ENCODE results near the gene IL10RA. TPM values are rescaled to one million over a fixed set of nuclear protein-coding genes. Genes with fewer than 3 reads are reported as not detected.

The IL10RA gene
- total and polyA plus RNA-seq, 9 of the 15 experiments (the other 6 are each of a cell fraction or from before 2014, with no cell fraction given): 0.17 to 17.3 (median 2.9) TPM

DNA sequence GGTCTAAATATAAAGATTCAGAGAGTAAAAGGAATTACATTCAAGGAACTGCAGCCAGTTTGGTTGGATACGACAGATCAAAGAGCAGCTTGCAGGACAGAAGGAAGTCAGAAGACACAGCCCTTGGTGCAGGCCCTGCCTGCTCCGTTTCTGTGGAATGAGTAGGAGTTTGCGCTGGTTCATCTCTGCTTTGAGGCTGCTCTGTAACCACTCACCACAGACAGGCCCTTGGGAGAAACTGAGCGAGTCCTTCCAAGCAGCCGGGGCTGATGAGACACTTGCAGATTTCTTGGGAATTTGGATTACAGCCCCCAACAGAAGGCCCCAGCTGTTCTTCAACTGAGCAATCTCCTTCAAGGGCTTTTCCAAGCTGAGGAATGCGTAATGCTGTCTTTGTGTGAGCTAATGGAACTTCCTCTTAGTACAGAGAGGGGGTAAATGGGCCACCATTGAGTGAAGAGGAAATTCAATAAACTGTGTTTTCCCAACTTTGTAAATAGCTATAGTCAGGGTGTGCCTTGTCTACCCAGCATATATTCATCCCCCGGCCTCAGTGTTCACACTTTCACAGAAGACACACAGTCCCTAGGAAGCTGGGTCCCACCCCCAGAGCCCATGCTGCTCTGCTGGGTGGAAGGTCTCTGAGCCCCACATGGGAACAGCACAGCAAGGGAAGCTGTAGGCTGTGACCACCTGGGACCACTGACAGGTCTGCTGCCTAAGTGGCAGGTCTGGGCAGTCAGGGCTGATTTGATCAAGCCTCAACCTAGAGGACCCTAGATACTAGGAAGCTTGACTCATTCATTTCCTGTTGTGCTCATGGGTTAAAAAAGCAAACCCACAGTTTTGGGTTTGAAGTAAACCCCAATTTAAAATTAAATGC is 16.6 kb downstream of the IL10RA start (continued):
- TF ChIP-seq, protein P1, sequence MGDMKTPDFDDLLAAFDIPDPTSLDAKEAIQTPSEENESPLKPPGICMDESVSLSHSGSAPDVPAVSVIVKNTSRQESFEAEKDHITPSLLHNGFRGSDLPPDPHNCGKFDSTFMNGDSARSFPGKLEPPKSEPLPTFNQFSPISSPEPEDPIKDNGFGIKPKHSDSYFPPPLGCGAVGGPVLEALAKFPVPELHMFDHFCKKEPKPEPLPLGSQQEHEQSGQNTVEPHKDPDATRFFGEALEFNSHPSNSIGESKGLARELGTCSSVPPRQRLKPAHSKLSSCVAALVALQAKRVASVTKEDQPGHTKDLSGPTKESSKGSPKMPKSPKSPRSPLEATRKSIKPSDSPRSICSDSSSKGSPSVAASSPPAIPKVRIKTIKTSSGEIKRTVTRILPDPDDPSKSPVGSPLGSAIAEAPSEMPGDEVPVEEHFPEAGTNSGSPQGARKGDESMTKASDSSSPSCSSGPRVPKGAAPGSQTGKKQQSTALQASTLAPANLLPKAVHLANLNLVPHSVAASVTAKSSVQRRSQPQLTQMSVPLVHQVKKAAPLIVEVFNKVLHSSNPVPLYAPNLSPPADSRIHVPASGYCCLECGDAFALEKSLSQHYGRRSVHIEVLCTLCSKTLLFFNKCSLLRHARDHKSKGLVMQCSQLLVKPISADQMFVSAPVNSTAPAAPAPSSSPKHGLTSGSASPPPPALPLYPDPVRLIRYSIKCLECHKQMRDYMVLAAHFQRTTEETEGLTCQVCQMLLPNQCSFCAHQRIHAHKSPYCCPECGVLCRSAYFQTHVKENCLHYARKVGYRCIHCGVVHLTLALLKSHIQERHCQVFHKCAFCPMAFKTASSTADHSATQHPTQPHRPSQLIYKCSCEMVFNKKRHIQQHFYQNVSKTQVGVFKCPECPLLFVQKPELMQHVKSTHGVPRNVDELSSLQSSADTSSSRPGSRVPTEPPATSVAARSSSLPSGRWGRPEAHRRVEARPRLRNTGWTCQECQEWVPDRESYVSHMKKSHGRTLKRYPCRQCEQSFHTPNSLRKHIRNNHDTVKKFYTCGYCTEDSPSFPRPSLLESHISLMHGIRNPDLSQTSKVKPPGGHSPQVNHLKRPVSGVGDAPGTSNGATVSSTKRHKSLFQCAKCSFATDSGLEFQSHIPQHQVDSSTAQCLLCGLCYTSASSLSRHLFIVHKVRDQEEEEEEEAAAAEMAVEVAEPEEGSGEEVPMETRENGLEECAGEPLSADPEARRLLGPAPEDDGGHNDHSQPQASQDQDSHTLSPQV (IDR thresholded peaks at IDR 0.05): peak; percentile 71
- TF ChIP-seq POLR2H (tag; IDR thresholded peaks at IDR 0.05; ENCODE audit: low read depth) (0 out of 2 replicates have a peak, but pooled peaks have one; percentile 1), SMAD1 (IDR thresholded peaks at IDR 0.05; ENCODE audit: low read depth, low read length, partially characterized antibody) (no peak), CEBPG (CRISPR knock-in tag; IDR thresholded peaks at IDR 0.05) (no peak), CEBPG (tag; conservative IDR thresholded peaks at IDR 0.05 in 1 of 2, IDR thresholded peaks at IDR 0.05 in 1 of 2) (0 out of 4 replicates have a peak, but pooled peaks of 1 of the 2 experiments have one; percentile 5), GATAD2A (IDR thresholded peaks at IDR 0.05) (peak; percentile 8; the same call in 1 of the 2 replicates), HLTF (IDR thresholded peaks at IDR 0.05) (0 out of 2 replicates have a peak, but pooled peaks have one; percentile 12)
- TF ChIP-seq, protein P2, sequence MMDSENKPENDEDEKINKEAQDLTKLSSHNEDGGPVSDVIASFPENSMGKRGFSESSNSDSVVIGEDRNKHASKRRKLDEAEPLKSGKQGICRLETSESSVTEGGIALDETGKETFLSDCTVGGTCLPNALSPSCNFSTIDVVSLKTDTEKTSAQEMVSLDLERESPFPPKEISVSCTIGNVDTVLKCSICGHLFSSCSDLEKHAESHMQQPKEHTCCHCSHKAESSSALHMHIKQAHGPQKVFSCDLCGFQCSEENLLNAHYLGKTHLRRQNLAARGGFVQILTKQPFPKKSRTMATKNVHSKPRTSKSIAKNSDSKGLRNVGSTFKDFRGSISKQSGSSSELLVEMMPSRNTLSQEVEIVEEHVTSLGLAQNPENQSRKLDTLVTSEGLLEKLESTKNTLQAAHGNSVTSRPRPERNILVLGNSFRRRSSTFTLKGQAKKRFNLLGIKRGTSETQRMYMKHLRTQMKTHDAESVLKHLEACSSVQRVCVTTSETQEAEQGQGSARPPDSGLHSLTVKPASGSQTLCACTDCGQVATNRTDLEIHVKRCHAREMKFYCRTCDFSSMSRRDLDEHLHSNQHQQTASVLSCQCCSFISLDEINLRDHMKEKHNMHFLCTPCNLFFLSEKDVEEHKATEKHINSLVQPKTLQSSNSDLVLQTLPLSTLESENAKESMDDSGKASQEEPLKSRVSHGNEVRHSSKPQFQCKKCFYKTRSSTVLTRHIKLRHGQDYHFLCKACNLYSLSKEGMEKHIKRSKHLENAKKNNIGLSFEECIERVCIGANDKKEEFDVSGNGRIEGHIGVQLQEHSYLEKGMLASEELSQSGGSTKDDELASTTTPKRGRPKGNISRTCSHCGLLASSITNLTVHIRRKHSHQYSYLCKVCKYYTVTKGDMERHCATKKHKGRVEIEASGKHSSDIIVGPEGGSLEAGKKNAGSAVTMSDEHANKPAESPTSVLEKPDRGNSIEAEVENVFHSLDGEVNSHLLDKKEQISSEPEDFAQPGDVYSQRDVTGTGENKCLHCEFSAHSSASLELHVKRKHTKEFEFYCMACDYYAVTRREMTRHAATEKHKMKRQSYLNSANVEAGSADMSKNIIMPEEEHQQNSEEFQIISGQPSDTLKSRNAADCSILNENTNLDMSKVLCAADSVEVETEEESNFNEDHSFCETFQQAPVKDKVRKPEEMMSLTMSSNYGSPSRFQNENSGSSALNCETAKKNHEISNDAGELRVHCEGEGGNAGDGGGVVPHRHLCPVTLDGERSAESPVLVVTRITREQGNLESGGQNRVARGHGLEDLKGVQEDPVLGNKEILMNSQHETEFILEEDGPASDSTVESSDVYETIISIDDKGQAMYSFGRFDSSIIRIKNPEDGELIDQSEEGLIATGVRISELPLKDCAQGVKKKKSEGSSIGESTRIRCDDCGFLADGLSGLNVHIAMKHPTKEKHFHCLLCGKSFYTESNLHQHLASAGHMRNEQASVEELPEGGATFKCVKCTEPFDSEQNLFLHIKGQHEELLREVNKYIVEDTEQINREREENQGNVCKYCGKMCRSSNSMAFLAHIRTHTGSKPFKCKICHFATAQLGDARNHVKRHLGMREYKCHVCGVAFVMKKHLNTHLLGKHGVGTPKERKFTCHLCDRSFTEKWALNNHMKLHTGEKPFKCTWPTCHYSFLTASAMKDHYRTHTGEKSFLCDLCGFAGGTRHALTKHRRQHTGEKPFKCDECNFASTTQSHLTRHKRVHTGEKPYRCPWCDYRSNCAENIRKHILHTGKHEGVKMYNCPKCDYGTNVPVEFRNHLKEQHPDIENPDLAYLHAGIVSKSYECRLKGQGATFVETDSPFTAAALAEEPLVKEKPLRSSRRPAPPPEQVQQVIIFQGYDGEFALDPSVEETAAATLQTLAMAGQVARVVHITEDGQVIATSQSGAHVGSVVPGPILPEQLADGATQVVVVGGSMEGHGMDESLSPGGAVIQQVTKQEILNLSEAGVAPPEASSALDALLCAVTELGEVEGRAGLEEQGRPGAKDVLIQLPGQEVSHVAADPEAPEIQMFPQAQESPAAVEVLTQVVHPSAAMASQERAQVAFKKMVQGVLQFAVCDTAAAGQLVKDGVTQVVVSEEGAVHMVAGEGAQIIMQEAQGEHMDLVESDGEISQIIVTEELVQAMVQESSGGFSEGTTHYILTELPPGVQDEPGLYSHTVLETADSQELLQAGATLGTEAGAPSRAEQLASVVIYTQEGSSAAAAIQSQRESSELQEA (IDR thresholded peaks at IDR 0.05; ENCODE audit: low read depth): no peak
- TF ChIP-seq, protein P3, sequence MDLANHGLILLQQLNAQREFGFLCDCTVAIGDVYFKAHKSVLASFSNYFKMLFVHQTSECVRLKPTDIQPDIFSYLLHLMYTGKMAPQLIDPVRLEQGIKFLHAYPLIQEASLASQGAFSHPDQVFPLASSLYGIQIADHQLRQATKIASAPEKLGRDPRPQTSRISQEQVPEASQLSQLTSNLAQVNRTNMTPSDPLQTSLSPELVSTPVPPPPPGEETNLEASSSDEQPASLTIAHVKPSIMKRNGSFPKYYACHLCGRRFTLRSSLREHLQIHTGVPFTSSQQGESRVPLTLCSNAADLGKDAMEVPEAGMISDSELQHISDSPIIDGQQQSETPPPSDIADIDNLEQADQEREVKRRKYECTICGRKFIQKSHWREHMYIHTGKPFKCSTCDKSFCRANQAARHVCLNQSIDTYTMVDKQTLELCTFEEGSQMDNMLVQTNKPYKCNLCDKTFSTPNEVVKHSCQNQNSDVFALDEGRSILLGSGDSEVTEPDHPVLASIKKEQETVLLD (IDR thresholded peaks at IDR 0.05): no peak
- TF ChIP-seq, protein P4, sequence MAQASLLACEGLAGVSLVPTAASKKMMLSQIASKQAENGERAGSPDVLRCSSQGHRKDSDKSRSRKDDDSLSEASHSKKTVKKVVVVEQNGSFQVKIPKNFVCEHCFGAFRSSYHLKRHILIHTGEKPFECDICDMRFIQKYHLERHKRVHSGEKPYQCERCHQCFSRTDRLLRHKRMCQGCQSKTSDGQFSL (CRISPR knock-in tag; IDR thresholded peaks at IDR 0.05): no peak
- TF ChIP-seq, protein P4 (tag; IDR thresholded peaks at IDR 0.05): peak in 1 of 2 experiments; percentile 65; a peak in 2 of 4 replicates
